T-cell (primary cell): ENCODE results near the gene POU2AF3. TPM values are rescaled to one million over a fixed set of nuclear protein-coding genes. Genes with fewer than 3 reads are reported as not detected.

ENCODE experiments used
- ATAC-seq, 4 experiments: fragments of 200-7000 bp in 3 of 4; fragments of 150-1000 bp in 1 of 4; cut with Tn5 transposase; replicated peaks in 1 of 4; 1 replicate in 3 of 4; 2 replicates in 1 of 4; pipeline ENCODE4 v1.10.0; 2021; ENCODE audit warnings: moderate library complexity in 3 of 4, mild to moderate bottlenecking in 2 of 4, moderate number of reproducible peaks in 1 of 4
- CTCF ChIA-PET, 2 donors: fragments of 300-600 bp; sonication (Branson Sonifier 250); formaldehyde crosslinking; loops; one replicate each; lab custom pipeline; 2022; ENCODE audit warnings: antibody characterized with exemption in 2 of 2; lab: Charles Lee
- POLR2A ChIA-PET, 2 donors: fragments of 300-600 bp; sonication (Branson Sonifier 250); formaldehyde crosslinking; loops; one replicate each; lab custom pipeline; 2022; ENCODE audit warnings: antibody characterized with exemption in 2 of 2; lab: Charles Lee
- DNase-seq, 35 experiments: peaks; one replicate each; pipeline versions ENCODE4 v3.0.0 to v3.0.0-alpha.2; 2013 to 2023
- H3K27ac ChIP-seq: one replicate; pipeline ENCODE4 v1.5.1; 2013; ENCODE audit warnings: low read length
- H3K27me3 ChIP-seq, 2 experiments: replicated peaks in 1 of 2; 1 replicate in 1 of 2; 2 replicates in 1 of 2; pipeline versions ENCODE4 v1.6.1 to v1.7.0; 2013; ENCODE audit warnings: low read length in 1 of 2, mixed read lengths in 1 of 2; ENCODE audit not compliant: control insufficient read depth in 2 of 2, insufficient read depth in 2 of 2; ENCODE audit errors: extremely low read depth in 1 of 2
- H3K36me3 ChIP-seq, 2 donors: 1 replicate in 1 of 2; 2 replicates in 1 of 2; pipeline versions ENCODE4 v1.6.1 to v1.7.0; 2013; ENCODE audit warnings: low read length in 1 of 2; ENCODE audit not compliant: control insufficient read depth in 2 of 2, insufficient read depth in 1 of 2; ENCODE audit errors: extremely low read depth in 1 of 2
- H3K4me1 ChIP-seq, 2 experiments: 1 replicate in 1 of 2; 2 replicates in 1 of 2; pipeline versions ENCODE4 v1.6.1 to v1.7.0; 2013; ENCODE audit warnings: low read length in 2 of 2, mixed read lengths in 1 of 2; ENCODE audit not compliant: insufficient read depth in 2 of 2, control insufficient read depth in 1 of 2; ENCODE audit errors: extremely low read depth in 1 of 2
- H3K4me3 ChIP-seq, 2 donors: 1 replicate in 1 of 2; 2 replicates in 1 of 2; pipeline versions ENCODE4 v1.5.1 to v1.7.0; 2013; ENCODE audit warnings: mild to moderate bottlenecking in 2 of 2, low read length in 1 of 2, moderate library complexity in 1 of 2; ENCODE audit not compliant: control insufficient read depth in 1 of 2; ENCODE audit errors: extremely low read depth in 1 of 2
- H3K9me3 ChIP-seq: 2 replicates; pipeline ENCODE4 v1.7.0; 2013
- H3K27ac Mint-ChIP-seq, 2 donors: one replicate each; pipeline ENCODE4 v1.8.0; 2020 to 2021; ENCODE audit warnings: mild to moderate bottlenecking in 2 of 2, mixed read lengths in 2 of 2
- H3K27me3 Mint-ChIP-seq, 2 donors: one replicate each; pipeline ENCODE4 v1.8.0; 2021 to 2022; ENCODE audit warnings: mixed read lengths in 2 of 2
- H3K36me3 Mint-ChIP-seq: one replicate; pipeline ENCODE4 v1.8.0; 2021; ENCODE audit warnings: mixed read lengths
- H3K4me1 Mint-ChIP-seq, 3 donors: one replicate each; pipeline ENCODE4 v1.8.0; 2020 to 2022; ENCODE audit warnings: mixed read lengths in 3 of 3, mild to moderate bottlenecking in 1 of 3
- H3K4me3 Mint-ChIP-seq, 3 donors: one replicate each; pipeline ENCODE4 v1.8.0; 2020 to 2022; ENCODE audit warnings: mild to moderate bottlenecking in 3 of 3, mixed read lengths in 3 of 3, moderate library complexity in 3 of 3
- H3K9me3 Mint-ChIP-seq, 3 donors: one replicate each; pipeline ENCODE4 v1.8.0; 2020 to 2022; ENCODE audit warnings: mixed read lengths in 3 of 3
- WGBS: methylation state at CpG from one replicate; pipeline ENCODE4 v1.1.5; 2013; ENCODE audit warnings: missing lambda C conversion rate; ENCODE audit not compliant: insufficient coverage; 5-methylcytosine and 5-hydroxymethylcytosine counted together
- total RNA-seq, 35 experiments: library from RNA in 6 of 35; stranded (reverse) in 6 of 35; fragments of 120-200 nt in 1 of 35; gene quantifications; one replicate each; pipeline versions ENCODE4 v1.2.1 to v1.2.4 and lab custom pipeline; 2013 to 2026

POU2AF3 gene
- total RNA-seq, 5 donors from 2014 or later (not counting 1 experiment from before 2014, with no cell fraction given): not detected

- no peak for DNase-seq
- H3K4me1 ChIP-seq: no peaks in the 10 kb centered on the region
- ChIA-PET CTCF (interaction anchor here in 1 of 2 donors (0.8 kb wide), 1 partner anchor 33 kb away, joined by 7 read pairs; no protein-coding TSS in a partner anchor), POLR2A (no interaction called here)
- H3K27me3 ChIP-seq: peaks cover 0 to 3% of the 10 kb centered on the region in 2 experiments
- H3K9me3 ChIP-seq: no peaks in the 10 kb centered on the region
- Mint-ChIP-seq H3K4me1 (no peaks in the 10 kb centered on the region), H3K9me3 (no peaks in the 10 kb centered on the region), H3K27me3 (peaks cover 0 to 4% of the 10 kb centered on the region in 2 donors), H3K36me3 (no peaks in the 10 kb centered on the region), H3K27ac (no peak overlapping the region), H3K4me3 (no peak overlapping the region)
- no peak for ATAC-seq
- no peak overlapping the region for H3K4me3 ChIP-seq
- WGBS: 76% methylated on average over 4 of the region's 8 CpGs
- H3K36me3 ChIP-seq: no peaks in the 10 kb centered on the region
- no peak overlapping the region for H3K27ac ChIP-seq
Observed at GRCh38 chr11:111352935-111353710, 54.8 kb downstream of the POU2AF3 start.

- H3K36me3 ChIP-seq: no peaks in the 10 kb centered on the region
- no peaks in the 10 kb centered on the region for H3K4me1 ChIP-seq
- CTCF ChIA-PET: interaction anchor here in 1 of 2 donors (0.6 kb wide), 1 partner anchor 1218 kb away, joined by 3 read pairs; no protein-coding TSS in a partner anchor
- Mint-ChIP-seq H3K27me3 (peaks cover 0 to 4% of the 10 kb centered on the region in 2 donors), H3K4me1 (no peaks in the 10 kb centered on the region), H3K4me3 (no peak overlapping the region), H3K27ac (no peak overlapping the region), H3K36me3 (no peaks in the 10 kb centered on the region), H3K9me3 (no peaks in the 10 kb centered on the region)
- peaks cover 0 to 3% of the 10 kb centered on the region in 2 experiments for H3K27me3 ChIP-seq
- DNase-seq: no peak
- POLR2A ChIA-PET: no interaction called here
- no peak overlapping the region for H3K27ac ChIP-seq
- ATAC-seq: no peak
- 94% methylated on average over 11 of the region's 16 CpGs for WGBS
- H3K4me3 ChIP-seq: no peak overlapping the region
- no peaks in the 10 kb centered on the region for H3K9me3 ChIP-seq
Observed at GRCh38 chr11:111353776-111354600, 55.6 kb downstream of the POU2AF3 start.

- Histone ChIP-seq H3K4me1 (no peaks in the 10 kb centered on the region), H3K27me3 (peaks cover 0 to 3% of the 10 kb centered on the region in 2 experiments), H3K36me3 (no peaks in the 10 kb centered on the region), H3K4me3 (no peak overlapping the region), H3K9me3 (no peaks in the 10 kb centered on the region), H3K27ac (no peak overlapping the region)
- ATAC-seq (no peak), DNase-seq (no peak)
- WGBS: no CpG with 5 or more reads among the region's 2 CpGs
- Mint-ChIP-seq H3K27me3 (peaks cover 0 to 4% of the 10 kb centered on the region in 2 donors), H3K4me1 (no peaks in the 10 kb centered on the region), H3K27ac (no peak overlapping the region), H3K4me3 (no peak overlapping the region), H3K9me3 (no peaks in the 10 kb centered on the region), H3K36me3 (no peaks in the 10 kb centered on the region)
- ChIA-PET POLR2A (no interaction called here), CTCF (interaction anchor here in 1 of 2 donors (0.6 kb wide), 1 partner anchor 1219 kb away, joined by 3 read pairs; no protein-coding TSS in a partner anchor)
Observed at GRCh38 chr11:111354601-111354891, 56.2 kb downstream of the POU2AF3 start.

GRCh38 chr11:111355101-111355500 is 56.8 kb downstream of the POU2AF3 start:
- H3K4me3 ChIP-seq: no peak overlapping the region
- H3K27me3 ChIP-seq: peaks cover 0 to 3% of the 10 kb centered on the region in 2 experiments
- Mint-ChIP-seq H3K4me3 (no peak overlapping the region), H3K4me1 (no peaks in the 10 kb centered on the region), H3K9me3 (no peaks in the 10 kb centered on the region), H3K36me3 (no peaks in the 10 kb centered on the region), H3K27me3 (peaks cover 0 to 4% of the 10 kb centered on the region in 2 donors), H3K27ac (no peak overlapping the region)
- WGBS: 50% methylated on average over 1 of the region's 5 CpGs
- no peaks in the 10 kb centered on the region for H3K36me3 ChIP-seq
- H3K27ac ChIP-seq: no peak overlapping the region
- DNase-seq (no peak), ATAC-seq (no peak)
- ChIA-PET POLR2A (interaction anchor here in 1 of 2 donors (0.7 kb wide), 1 partner anchor 70 kb away, joined by 3 read pairs; no protein-coding TSS in a partner anchor), CTCF (no interaction called here)
- H3K9me3 ChIP-seq: no peaks in the 10 kb centered on the region
- H3K4me1 ChIP-seq: no peaks in the 10 kb centered on the region

- peaks cover 0 to 3% of the 10 kb centered on the region in 2 experiments for H3K27me3 ChIP-seq
- POLR2A ChIA-PET: no interaction called here
- no peaks in the 10 kb centered on the region for H3K36me3 Mint-ChIP-seq
- no peak overlapping the region for H3K27ac ChIP-seq
- CTCF ChIA-PET: no interaction called here
- H3K9me3 ChIP-seq: no peaks in the 10 kb centered on the region
- no peak overlapping the region for H3K4me3 ChIP-seq
- no peak overlapping the region for H3K4me3 Mint-ChIP-seq
- ATAC-seq (no peak), DNase-seq (no peak)
- no peaks in the 10 kb centered on the region for H3K4me1 ChIP-seq
- H3K27ac Mint-ChIP-seq: no peak overlapping the region
- WGBS: 75% methylated on average over 2 of the region's 5 CpGs
- H3K36me3 ChIP-seq: no peaks in the 10 kb centered on the region
- H3K9me3 Mint-ChIP-seq: no peaks in the 10 kb centered on the region
- peaks cover 0 to 4% of the 10 kb centered on the region in 2 donors for H3K27me3 Mint-ChIP-seq
- no peaks in the 10 kb centered on the region for H3K4me1 Mint-ChIP-seq
Observed at GRCh38 chr11:111355956-111356659, 57.8 kb downstream of the POU2AF3 start.

GRCh38 chr11:111356660-111357048 is 58.3 kb downstream of the POU2AF3 start:
- DNase-seq (no peak), ATAC-seq (no peak)
- H3K4me1 Mint-ChIP-seq: no peaks in the 10 kb centered on the region
- POLR2A ChIA-PET: no interaction called here
- H3K4me1 ChIP-seq: no peaks in the 10 kb centered on the region
- H3K9me3 Mint-ChIP-seq: no peaks in the 10 kb centered on the region
- H3K27ac Mint-ChIP-seq: no peak overlapping the region
- H3K36me3 ChIP-seq: no peaks in the 10 kb centered on the region
- no peak overlapping the region for H3K27ac ChIP-seq
- H3K27me3 ChIP-seq: peaks cover 0 to 3% of the 10 kb centered on the region in 2 experiments
- no peaks in the 10 kb centered on the region for H3K9me3 ChIP-seq
- no CpG with 5 or more reads among the region's 3 CpGs for WGBS
- H3K4me3 ChIP-seq: no peak overlapping the region
- CTCF ChIA-PET: no interaction called here
- no peaks in the 10 kb centered on the region for H3K36me3 Mint-ChIP-seq
- H3K27me3 Mint-ChIP-seq: no peaks in the 10 kb centered on the region
- no peak overlapping the region for H3K4me3 Mint-ChIP-seq
